Lower leg skin (tissue), 4 donors: ENCODE measurements around the gene SOX13. TPM values are rescaled to one million over a fixed set of nuclear protein-coding genes. Genes with fewer than 3 reads are reported as not detected.
A peak's percentile ranks its signal among the peaks of the same experiment; 100 is the strongest.
"Not testable (repeated sequence)": the region's sequence is repeated elsewhere in the genome, so short reads cannot be mapped to it uniquely, and the experiment has no call there.

Source experiments
- DNase-seq, 2 donors: peaks; one replicate each; pipeline ENCODE4 v3.0.0-alpha.2; 2019; ENCODE audit warnings: low spot score in 2 of 2
- H3K4me3 ChIP-seq: fragments of 200-600 bp; sonication (generic); 2 replicates; pipeline ENCODE4 v1.5.1; 2017; ENCODE audit warnings: mild to moderate bottlenecking, low read depth; ENCODE audit not compliant: poor library complexity, severe bottlenecking
- CTCF ChIP-seq, 3 donors: fragments of 450-650 bp; IDR thresholded peaks; one replicate each; pipeline ENCODE4 v1.5.1; 2016; ENCODE audit warnings: antibody characterized with exemption in 3 of 3, mild to moderate bottlenecking in 3 of 3, moderate library complexity in 2 of 3
- POLR2A ChIP-seq, 2 donors: fragments of 450-650 bp; IDR thresholded peaks; one replicate each; pipeline ENCODE4 v1.6.1; 2016 to 2017; ENCODE audit warnings: antibody characterized with exemption in 2 of 2, mild to moderate bottlenecking in 1 of 2, moderate library complexity in 1 of 2
- WGBS, 2 donors: methylation state at CpG; one replicate each; pipeline ENCODE4 v1.1.5; 2018; 5-methylcytosine and 5-hydroxymethylcytosine counted together
- intact Hi-C: fragments of 100-400 bp; cut with DNase I; formaldehyde crosslinking; loops from one replicate; pipeline ENCODE4 v1.15.0; 2023; ENCODE audit warnings: low total_unique reads
- total RNA-seq, 4 donors: library from RNA; depleted of rRNA; stranded (reverse); fragments of >200 nt; gene quantifications; one replicate each; pipeline ENCODE4 v1.1.0, GENCODE V29; 2016

SOX13 gene
- total RNA-seq, 4 donors from 2014 or later: 7.2 to 32.2 (median 16.8) TPM

DNA sequence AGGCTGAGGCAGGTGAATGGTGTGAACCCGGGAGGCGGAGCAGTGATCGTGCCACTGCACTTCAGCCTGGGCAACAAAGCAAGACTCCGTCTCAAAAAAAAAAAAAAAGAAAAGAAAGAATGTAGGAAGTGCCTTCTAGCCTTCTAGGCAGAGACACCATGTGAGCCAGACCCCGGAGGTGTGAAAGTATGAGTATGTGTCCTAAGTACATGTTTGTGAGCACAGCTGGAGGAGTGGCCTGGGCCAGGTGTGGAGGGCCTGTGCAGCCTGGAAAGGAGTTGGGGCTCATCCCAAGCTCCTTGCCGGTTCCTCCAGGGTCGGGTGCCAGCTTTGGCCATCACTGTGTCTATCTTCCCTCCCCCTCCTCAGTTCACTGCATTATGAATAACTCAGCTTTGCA, 13.0 kb downstream of the SOX13 start:
- intact Hi-C loops: loop anchor here (5.0 kb wide), 1 partner anchor 949 kb away; no protein-coding TSS in a partner anchor
- 65 to 80% methylated on average over 7 of the region's 7 CpGs for WGBS, 2 donors
- H3K4me3 ChIP-seq: no peak overlapping the region
- DNase-seq: no peak
- no peak for TF ChIP-seq CTCF (IDR thresholded peaks at IDR 0.05)
- TF ChIP-seq POLR2A (IDR thresholded peaks at IDR 0.05): no peak

DNA sequence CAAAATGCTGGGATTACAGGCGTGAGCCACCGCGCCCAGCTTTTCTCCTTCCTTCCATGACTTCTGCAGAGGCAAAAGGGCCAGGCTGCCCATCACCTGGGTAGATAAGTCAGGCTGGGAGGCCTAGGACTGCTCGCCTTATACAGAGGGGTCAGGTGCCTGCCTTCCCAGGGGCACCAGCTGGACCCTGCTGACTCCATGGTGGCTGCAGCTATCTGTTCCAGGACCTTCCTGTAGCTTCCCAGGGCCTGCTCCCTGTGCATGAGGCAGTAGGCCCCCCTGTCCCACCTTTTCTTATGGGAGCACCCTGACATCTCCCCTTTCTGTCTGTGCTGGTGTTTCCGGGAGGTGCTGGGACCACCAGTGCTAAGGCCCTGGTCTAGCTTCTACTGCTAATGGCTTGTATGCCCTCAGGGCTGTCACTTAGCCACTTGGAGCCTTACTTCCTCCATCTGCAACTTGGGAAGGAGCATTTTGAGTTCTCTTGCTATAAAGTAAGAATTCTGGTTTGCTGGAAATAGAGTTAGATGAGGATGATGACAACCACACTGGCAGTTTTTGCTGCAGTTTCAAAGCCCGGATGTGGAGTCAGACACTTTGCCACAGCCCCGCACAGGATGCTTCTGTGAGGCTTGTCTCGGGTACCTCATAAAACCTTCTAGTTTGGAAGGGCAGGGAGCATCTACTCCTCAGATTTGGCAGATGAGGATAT, 14.4 kb downstream of the SOX13 start:
- intact Hi-C loops: loop anchor here (5.0 kb wide), 1 partner anchor 950 kb away; no protein-coding TSS in a partner anchor
- no peak for DNase-seq
- no peak for TF ChIP-seq POLR2A (IDR thresholded peaks at IDR 0.05)
- no peak for TF ChIP-seq CTCF (IDR thresholded peaks at IDR 0.05)
- no peak overlapping the region for H3K4me3 ChIP-seq
- 84 to 89% methylated on average over 8 of the region's 8 CpGs for WGBS, 2 donors

DNA sequence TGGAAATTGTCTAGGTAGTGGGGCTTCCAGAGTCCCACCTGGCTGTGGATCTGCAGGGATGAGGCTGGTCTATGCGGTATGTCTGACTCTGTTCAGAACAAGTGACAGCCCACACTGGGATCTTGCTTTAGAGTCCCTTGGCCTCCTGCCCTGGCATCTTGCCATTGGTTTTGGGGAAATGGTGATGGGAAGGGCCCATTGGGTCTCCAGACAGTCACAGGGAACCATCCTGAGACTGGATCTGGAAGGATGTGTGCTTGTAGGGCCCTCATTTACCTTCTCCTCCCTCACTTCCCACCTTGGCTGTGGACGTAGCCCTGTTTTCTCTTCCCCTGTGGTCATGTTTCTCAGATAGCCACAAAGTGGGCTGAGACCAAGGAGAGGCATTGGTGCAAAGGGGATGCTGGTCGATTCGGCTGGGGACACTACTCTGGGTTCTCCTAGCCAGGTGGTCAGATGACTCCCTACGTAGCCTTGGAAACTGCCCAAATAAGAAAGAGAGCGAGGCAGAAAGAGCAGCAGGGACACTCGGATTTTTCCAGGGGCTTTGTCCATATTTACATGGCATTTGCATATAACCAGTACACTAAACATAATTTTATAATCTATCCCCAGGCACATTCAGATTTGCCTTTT, 15.1 kb downstream of the SOX13 start:
- intact Hi-C loops: loop anchor here (5.0 kb wide), 1 partner anchor 951 kb away; no protein-coding TSS in a partner anchor
- WGBS, 2 donors: 76 to 79% methylated on average over 7 of the region's 7 CpGs
- TF ChIP-seq CTCF (IDR thresholded peaks at IDR 0.05): no peak
- no peak for TF ChIP-seq POLR2A (IDR thresholded peaks at IDR 0.05)
- H3K4me3 ChIP-seq: no peak overlapping the region
- DNase-seq: peak in 1 of 2 donors; percentile 92

DNA sequence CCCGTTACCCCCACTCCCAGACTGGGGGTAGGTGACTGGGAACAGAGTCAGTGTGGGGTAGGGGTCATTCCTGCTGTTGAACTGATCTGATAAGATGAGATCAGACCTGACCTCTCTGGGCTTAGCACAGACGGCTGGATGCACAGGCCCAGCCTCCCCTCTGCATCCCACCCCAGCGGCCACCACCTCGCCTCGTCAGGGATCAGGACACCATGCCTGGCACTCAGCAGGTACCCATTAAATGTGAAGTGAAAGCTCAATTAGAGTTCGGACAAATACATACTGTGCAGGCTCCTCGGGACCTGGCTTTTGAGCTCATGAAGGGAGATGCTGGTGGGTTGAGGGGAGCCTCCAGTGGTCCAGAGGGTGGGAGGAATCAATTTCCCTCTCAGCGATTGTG, 15.7 kb downstream of the SOX13 start:
- intact Hi-C loops: loop anchor here (5.0 kb wide), 1 partner anchor 951 kb away; no protein-coding TSS in a partner anchor
- H3K4me3 ChIP-seq: no peak overlapping the region
- 63 to 70% methylated on average over 8 of the region's 8 CpGs for WGBS, 2 donors
- TF ChIP-seq CTCF (IDR thresholded peaks at IDR 0.05) (no peak), POLR2A (IDR thresholded peaks at IDR 0.05) (no peak)
- DNase-seq: no peak

GRCh38 chr1:204089044-204089751, 16.3 kb downstream of the SOX13 start:
- H3K4me3 ChIP-seq: no peak overlapping the region
- intact Hi-C loops: loop anchor here (5.0 kb wide), 1 partner anchor 952 kb away; no protein-coding TSS in a partner anchor
- 35 to 41% methylated on average over 12 to 15 of the region's 15 CpGs for WGBS, 2 donors
- TF ChIP-seq POLR2A (IDR thresholded peaks at IDR 0.05) (no peak), CTCF (IDR thresholded peaks at IDR 0.05) (no peak)
- DNase-seq: peak; percentile 80 to 91

- H3K4me3 ChIP-seq, intact Hi-C loops: not testable (repeated sequence)
Observed at GRCh38 chr1:204090132-204090531, 17.2 kb downstream of the SOX13 start.

More at GRCh38 chr1:204090132-204090531, 17.2 kb downstream of the SOX13 start:
- DNase-seq: not testable (repeated sequence)
- 94 to 98% methylated on average over 3 of the region's 3 CpGs for WGBS, 2 donors
